AG04450 (cell line): ENCODE results near the gene MAGEA10. TPM values are rescaled to one million over a fixed set of nuclear protein-coding genes. Genes with fewer than 3 reads are reported as not detected.
"Not testable (repeated sequence)": the region's sequence is repeated elsewhere in the genome, so short reads cannot be mapped to it uniquely, and the experiment has no call there.

Experiments
- CTCF ChIA-PET: fragments of 300-600, 350-600 bp; formaldehyde crosslinking; extraction: SDS; loops from one replicate; lab custom pipeline; 2022; ENCODE audit warnings: antibody characterized with exemption, inconsistent platforms; lab: Charles Lee
- POLR2A ChIA-PET: fragments of 350-600 bp; formaldehyde crosslinking; extraction: SDS; loops from one replicate; lab custom pipeline; 2021; ENCODE audit warnings: antibody characterized with exemption, inconsistent platforms; lab: Yijun Ruan, JAX
- DNase-seq: peaks from one replicate; pipeline ENCODE4 v3.0.0-alpha.2; 2011; ENCODE audit warnings: low read depth, low spot score
- H3K27ac ChIP-seq: one replicate; pipeline ENCODE4 v1.5.1; 2012; ENCODE audit warnings: low read depth, low read length, control low read depth
- H3K27me3 ChIP-seq: one replicate; pipeline ENCODE4 v1.6.0; 2012; ENCODE audit warnings: low read length; ENCODE audit not compliant: control insufficient read depth, insufficient read depth
- H3K4me3 ChIP-seq: 2 replicates; pipeline ENCODE4 v1.5.1; 2011; ENCODE audit warnings: mild to moderate bottlenecking, low read depth, low read length, control low read depth
- H3K9me3 ChIP-seq: 2 replicates; pipeline ENCODE4 v1.5.1; 2012; ENCODE audit warnings: low read length; ENCODE audit not compliant: control insufficient read depth, insufficient read depth
- polyA minus RNA-seq: library from RNA; depleted of rRNA, polyadenylated mRNA; stranded (reverse); fragments of >200 nt; gene quantifications from 2 replicates; pipeline ENCODE4 v1.2.3, GENCODE V29; 2011; rRNA and poly(A)+ RNA removed
- polyA plus RNA-seq: library from polyadenylated mRNA; depleted of rRNA; stranded (reverse); fragments of >200 nt; gene quantifications from 2 replicates; pipeline ENCODE4 v1.2.3, GENCODE V29; 2011; rRNA removed
- TF ChIP-seq, protein P1 (sequence below): IDR thresholded peaks from 2 replicates; pipeline ENCODE4 v1.5.1; 2011; ENCODE audit warnings: low read depth, low read length, control low read depth, inconsistent platforms

The MAGEA10 gene
- polyA plus RNA-seq, result not detected in 2 replicates
- not detected in 2 replicates for polyA minus RNA-seq

DNA sequence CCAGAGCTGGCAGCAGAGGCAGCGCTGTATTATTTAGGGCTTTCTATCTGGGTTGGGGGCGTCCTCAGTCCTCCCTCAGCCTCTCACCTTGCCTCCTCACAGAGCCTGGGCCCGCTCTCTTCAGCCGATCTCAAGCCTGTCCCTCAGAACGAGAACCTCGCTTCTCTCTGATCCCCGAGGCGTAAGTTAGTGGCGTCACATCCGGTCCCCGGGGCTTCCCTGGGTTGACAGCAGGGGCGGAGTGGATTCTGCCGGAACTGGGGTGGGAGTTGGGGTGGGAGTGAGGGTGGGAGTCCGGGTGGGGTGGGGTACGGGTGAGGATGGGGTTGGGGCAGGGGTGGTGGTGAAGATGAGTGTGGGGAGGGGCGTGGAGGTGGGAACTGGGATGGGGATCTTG, at the start of gene MAGEA10:
MAGEA10 (minus strand) TSS at position 190 of the 397 bp plus-strand sequence. CDS start 2,957 bp downstream, outside the sequence.
- POLR2A ChIA-PET, result no interaction called here
- Histone ChIP-seq H3K4me3 (no peak within 1 kb of the TSS), H3K27me3 (no peaks in the 10 kb centered on the region), H3K27ac (no peak within 1 kb of the TSS), H3K9me3 (peaks cover 7% of the 10 kb centered on the region; the same call in 1 of the 2 replicates)
- CTCF ChIA-PET, result no interaction called here
- TF ChIP-seq, protein P1, sequence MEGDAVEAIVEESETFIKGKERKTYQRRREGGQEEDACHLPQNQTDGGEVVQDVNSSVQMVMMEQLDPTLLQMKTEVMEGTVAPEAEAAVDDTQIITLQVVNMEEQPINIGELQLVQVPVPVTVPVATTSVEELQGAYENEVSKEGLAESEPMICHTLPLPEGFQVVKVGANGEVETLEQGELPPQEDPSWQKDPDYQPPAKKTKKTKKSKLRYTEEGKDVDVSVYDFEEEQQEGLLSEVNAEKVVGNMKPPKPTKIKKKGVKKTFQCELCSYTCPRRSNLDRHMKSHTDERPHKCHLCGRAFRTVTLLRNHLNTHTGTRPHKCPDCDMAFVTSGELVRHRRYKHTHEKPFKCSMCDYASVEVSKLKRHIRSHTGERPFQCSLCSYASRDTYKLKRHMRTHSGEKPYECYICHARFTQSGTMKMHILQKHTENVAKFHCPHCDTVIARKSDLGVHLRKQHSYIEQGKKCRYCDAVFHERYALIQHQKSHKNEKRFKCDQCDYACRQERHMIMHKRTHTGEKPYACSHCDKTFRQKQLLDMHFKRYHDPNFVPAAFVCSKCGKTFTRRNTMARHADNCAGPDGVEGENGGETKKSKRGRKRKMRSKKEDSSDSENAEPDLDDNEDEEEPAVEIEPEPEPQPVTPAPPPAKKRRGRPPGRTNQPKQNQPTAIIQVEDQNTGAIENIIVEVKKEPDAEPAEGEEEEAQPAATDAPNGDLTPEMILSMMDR, result no peak
- DNase-seq, result no peak

DNA sequence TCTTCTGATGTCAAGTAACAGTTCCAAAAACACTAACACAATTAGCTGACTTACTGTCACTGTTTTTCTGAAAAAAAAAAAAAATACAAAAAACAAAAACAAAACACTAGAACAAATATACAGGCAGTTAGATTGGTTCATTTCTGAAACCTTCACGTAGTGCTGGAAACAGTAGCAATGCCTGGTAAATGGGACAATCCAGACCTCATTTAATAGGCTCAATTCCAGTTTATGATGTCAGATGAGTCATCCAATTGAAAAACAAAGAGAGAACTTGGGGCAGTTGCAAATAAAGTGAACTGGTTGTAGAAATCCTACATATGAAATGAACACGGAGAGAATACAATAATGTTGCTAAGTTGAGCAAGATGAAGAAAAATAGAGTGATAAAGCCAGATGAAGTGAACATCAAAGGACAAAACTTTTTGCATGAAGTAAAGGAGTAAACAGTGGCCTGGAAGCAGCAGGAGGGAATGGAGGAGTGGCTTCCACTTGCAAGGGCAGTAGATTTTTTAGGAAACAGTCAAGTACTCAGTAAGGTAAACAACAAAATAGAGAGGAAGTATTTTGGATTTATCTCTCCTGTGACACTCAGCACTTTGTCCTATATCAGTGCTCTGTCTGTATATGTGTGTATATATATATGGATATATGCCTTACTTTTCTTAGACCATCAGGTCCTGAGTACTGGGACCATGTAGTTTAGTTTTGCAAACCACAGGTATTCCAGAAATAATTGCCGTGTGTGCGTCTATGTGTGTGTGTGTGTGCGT, 39.3 kb upstream of the MAGEA10 start:
- no peaks in the 10 kb centered on the region for H3K27me3 ChIP-seq
- H3K4me3 ChIP-seq, result no peak overlapping the region
- TF ChIP-seq, protein P1, result no peak
- POLR2A ChIA-PET, result no interaction called here
- H3K9me3 ChIP-seq, result no peaks in the 10 kb centered on the region
- no peak for DNase-seq
- CTCF ChIA-PET, result no interaction called here
- H3K27ac ChIP-seq, result no peak overlapping the region

DNA sequence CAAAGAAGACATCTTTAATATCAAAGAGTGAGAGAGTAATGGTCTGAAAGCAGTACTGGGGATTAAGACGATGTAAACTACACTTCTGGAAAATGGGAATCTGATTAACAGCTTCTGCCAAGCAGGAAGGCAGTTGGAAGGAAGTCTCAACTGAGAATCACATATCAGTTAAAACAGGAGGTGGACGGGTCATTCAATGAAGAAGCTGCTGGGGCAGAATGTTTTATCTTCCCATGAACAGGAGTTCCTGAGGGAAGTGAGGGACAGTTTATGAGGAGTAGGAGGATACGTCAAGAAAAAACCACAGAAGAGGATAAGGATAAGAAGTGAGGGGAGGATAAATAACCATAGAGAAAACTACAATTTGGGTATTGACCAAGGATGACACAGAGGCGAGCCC, 38.7 kb upstream of the MAGEA10 start:
- CTCF ChIA-PET, result no interaction called here

DNA sequence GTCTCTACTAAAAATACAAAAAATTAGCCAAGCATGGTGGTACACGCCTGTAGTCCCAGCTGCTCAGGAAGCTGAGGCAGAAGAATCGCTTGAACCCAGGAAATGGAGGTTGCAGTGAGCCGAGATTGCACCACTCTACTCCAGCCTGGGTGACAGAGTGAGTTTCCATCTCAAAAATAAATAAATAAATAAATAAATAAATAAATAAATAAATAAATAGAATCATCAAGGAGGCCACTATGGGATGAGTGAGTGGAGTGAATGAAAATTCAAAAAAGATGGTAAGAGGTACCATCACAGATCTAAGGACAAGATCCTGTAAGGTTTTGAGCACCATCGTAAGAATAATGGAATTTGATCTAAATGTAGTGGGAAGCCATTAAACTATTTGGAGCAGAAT, 37.5 kb upstream of the MAGEA10 start:
- POLR2A ChIA-PET, DNase-seq, CTCF ChIA-PET: not testable (repeated sequence)

More for the DNA sequence above, 38.7 kb upstream of the MAGEA10 start:
- no peak for DNase-seq
- POLR2A ChIA-PET, result no interaction called here
- TF ChIP-seq, protein P1, result no peak
- Histone ChIP-seq H3K27ac (no peak overlapping the region), H3K9me3 (no peaks in the 10 kb centered on the region), H3K4me3 (no peak overlapping the region), H3K27me3 (no peaks in the 10 kb centered on the region)

DNA sequence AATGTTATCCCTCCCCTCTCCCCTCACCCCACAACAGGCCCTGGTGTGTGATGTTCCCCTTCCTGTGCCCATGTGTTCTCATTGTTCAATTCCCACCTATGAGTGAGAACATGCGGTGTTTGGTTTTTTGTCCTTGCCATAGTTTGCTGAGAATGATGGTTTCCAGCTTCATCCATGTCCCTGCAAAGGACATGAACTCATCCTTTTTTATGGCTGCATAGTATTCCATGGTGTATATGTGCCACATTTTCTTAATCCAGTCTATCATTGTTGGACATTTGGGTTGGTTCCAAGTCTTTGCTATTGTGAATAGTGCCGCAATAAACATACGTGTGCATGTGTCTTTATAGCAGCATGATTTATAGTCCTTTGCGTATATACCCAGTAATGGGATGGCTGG, 35.5 kb upstream of the MAGEA10 start:
- H3K27me3 ChIP-seq, CTCF ChIA-PET, DNase-seq, H3K27ac ChIP-seq, H3K9me3 ChIP-seq, POLR2A ChIA-PET, H3K4me3 ChIP-seq: not testable (repeated sequence)

More for the DNA sequence above, 37.5 kb upstream of the MAGEA10 start:
- not testable (repeated sequence) for H3K4me3 ChIP-seq, H3K27me3 ChIP-seq, H3K9me3 ChIP-seq, H3K27ac ChIP-seq

DNA sequence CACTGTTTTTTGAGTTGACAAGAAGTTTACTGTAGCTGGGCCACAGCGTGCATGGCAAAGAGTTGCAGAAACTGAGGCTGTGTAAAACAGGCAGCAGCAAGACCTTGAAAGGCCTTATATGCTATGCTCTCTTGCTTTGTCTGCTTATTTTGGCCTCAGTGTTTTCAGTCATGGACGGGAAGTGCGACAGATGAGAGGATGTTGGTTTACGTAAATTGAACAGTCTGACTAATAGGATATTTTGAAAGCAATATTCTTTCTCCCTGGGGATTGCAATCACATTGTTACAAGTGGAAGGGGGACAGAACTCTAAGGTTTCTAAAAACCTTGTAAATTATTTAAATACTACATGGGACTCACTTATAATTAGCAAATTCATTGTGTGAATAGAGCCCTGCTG, 32.2 kb upstream of the MAGEA10 start:
- ChIA-PET POLR2A (no interaction called here), CTCF (no interaction called here)
- Histone ChIP-seq H3K27ac (no peak overlapping the region), H3K27me3 (no peaks in the 10 kb centered on the region), H3K9me3 (no peaks in the 10 kb centered on the region), H3K4me3 (no peak overlapping the region)
- TF ChIP-seq, protein P1, result no peak
- no peak for DNase-seq
